Large intestine (tissue), 3 donors: ENCODE measurements around the gene IDH3B. TPM values are rescaled to one million over a fixed set of nuclear protein-coding genes. Genes with fewer than 3 reads are reported as not detected.
"Not testable (repeated sequence)": the region's sequence is repeated elsewhere in the genome, so short reads cannot be mapped to it uniquely, and the experiment has no call there.

Experiments
- DNase-seq, 2 donors: peaks; one replicate each; pipeline versions ENCODE4 v3.0.0 to v3.0.0-alpha.2; 2013
- H3K27ac ChIP-seq: one replicate; pipeline ENCODE4 v1.5.1; 2013; ENCODE audit warnings: low read length
- H3K27me3 ChIP-seq: 2 replicates; pipeline ENCODE4 v1.6.1; 2013; ENCODE audit warnings: low read length; ENCODE audit not compliant: control insufficient read depth, insufficient read depth
- H3K36me3 ChIP-seq: 2 replicates; pipeline ENCODE4 v1.6.1; 2013; ENCODE audit warnings: low read length; ENCODE audit not compliant: control insufficient read depth, insufficient read depth
- H3K4me1 ChIP-seq: one replicate; pipeline ENCODE4 v1.6.1; 2013; ENCODE audit warnings: low read length; ENCODE audit not compliant: control insufficient read depth, insufficient read depth
- H3K4me3 ChIP-seq: one replicate; pipeline ENCODE4 v1.5.1; 2013; ENCODE audit warnings: low read length
- H3K9me3 ChIP-seq: one replicate; pipeline ENCODE4 v1.6.1; 2013; ENCODE audit warnings: mild to moderate bottlenecking, low read depth, low read length, moderate library complexity; ENCODE audit not compliant: control insufficient read depth
- WGBS: methylation state at CpG from one replicate; pipeline ENCODE4 v1.1.5; 2013; ENCODE audit warnings: low lambda C conversion rate; ENCODE audit not compliant: insufficient coverage; 5-methylcytosine and 5-hydroxymethylcytosine counted together
- polyA plus RNA-seq: library from polyadenylated mRNA; unstranded; fragments of 120-200 nt; gene quantifications from one replicate; pipeline ENCODE4 v1.2.1, GENCODE V29; 2013

Gene IDH3B
- polyA plus RNA-seq, 1 donor = 124 TPM

DNA sequence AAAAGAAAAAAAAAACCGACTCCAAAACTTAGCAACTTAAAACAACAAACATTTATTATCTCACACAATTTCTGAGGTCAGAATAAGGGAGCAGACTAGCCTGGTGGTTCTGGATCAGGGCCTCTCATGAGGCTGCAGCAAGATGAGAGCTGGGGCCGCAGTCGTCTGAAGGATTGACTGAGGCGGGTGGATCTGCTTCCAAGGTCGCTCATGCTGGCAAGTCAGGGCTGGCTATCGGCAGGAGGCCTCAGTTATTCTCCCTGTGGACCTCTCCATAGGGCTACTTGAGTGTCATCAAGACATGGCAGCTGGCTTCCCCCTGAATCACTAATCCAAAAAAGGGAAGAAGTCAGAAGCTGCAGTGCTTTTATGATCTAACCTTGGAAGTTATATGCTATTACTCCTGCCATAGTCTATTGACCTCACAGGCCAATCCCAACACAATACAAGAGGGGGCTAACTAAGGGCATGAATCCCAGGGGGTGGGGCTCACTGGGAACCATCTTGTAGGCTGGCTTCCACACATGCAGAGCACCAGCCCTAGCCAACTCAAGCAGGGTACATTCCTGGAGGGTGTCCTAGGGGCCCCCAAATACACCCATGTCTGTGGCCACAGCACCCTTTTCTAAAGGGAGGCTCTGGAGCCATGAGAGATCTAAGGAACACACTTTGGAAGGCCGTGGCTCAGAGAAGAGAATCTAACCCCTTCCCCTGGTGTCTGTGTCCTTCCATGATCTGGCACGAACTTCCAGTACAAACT lies 39.9 kb upstream of the IDH3B start:
- no peak overlapping the region for H3K27ac ChIP-seq
- no peak for DNase-seq
- WGBS = no CpG with 5 or more reads among the region's 8 CpGs
- no peaks in the 10 kb centered on the region for H3K4me1 ChIP-seq
- H3K4me3 ChIP-seq = no peak overlapping the region
- H3K36me3 ChIP-seq = no peaks in the 10 kb centered on the region
- peaks cover 25% of the 10 kb centered on the region for H3K27me3 ChIP-seq
- H3K9me3 ChIP-seq = no peaks in the 10 kb centered on the region

GRCh38 chr20:2701671-2702081 lies 37.7 kb upstream of the IDH3B start:
- no CpG with 5 or more reads among the region's 5 CpGs for WGBS
- Histone ChIP-seq H3K9me3 (no peaks in the 10 kb centered on the region), H3K27me3 (peaks cover 27% of the 10 kb centered on the region), H3K27ac (no peak overlapping the region), H3K4me1 (no peaks in the 10 kb centered on the region), H3K36me3 (no peaks in the 10 kb centered on the region), H3K4me3 (no peak overlapping the region)
- DNase-seq = no peak

GRCh38 chr20:2700913-2701620 lies 37.1 kb upstream of the IDH3B start:
- peaks cover 26% of the 10 kb centered on the region for H3K27me3 ChIP-seq
- H3K9me3 ChIP-seq = no peaks in the 10 kb centered on the region
- no peaks in the 10 kb centered on the region for H3K36me3 ChIP-seq
- H3K27ac ChIP-seq = no peak overlapping the region
- no peak overlapping the region for H3K4me3 ChIP-seq
- H3K4me1 ChIP-seq = no peaks in the 10 kb centered on the region
- no CpG with 5 or more reads among the region's 9 CpGs for WGBS
- DNase-seq = no peak

DNA sequence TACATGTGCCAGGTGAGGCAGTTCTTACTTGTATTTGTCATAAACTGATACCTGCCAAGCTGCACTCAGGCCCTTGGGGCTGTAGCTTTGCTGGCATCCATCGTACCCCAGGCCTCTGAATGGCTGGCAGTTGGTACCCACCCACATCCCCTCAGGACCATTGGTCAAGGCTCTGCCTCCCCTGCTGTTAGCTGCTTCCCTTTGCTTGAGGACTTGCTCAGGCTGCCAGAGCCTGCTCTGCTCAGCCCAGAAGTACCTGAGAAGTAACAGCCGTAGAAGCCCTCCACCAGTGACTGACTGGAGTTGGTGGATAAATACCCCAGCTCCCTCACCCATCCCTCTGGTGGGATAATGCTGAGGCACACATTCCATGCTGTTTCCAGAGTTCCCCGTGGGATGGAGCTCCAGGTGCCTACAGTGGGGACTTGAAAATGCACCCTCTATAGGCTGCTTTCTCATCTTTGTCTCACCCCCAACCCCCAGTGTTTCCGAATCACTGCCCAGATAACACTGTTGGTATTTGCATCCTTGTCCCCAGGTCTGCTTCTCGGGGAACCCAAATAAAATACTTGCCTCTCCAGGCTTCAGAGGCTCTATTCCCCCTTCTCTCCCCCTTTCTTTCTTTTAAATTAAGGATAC lies 35.9 kb upstream of the IDH3B start:
- DNase-seq = no peak
- H3K4me3 ChIP-seq = no peak overlapping the region
- no peaks in the 10 kb centered on the region for H3K4me1 ChIP-seq
- no peak overlapping the region for H3K27ac ChIP-seq
- no peaks in the 10 kb centered on the region for H3K36me3 ChIP-seq
- no peaks in the 10 kb centered on the region for H3K9me3 ChIP-seq
- no CpG with 5 or more reads among the region's 5 CpGs for WGBS
- H3K27me3 ChIP-seq = peaks cover 35% of the 10 kb centered on the region

DNA sequence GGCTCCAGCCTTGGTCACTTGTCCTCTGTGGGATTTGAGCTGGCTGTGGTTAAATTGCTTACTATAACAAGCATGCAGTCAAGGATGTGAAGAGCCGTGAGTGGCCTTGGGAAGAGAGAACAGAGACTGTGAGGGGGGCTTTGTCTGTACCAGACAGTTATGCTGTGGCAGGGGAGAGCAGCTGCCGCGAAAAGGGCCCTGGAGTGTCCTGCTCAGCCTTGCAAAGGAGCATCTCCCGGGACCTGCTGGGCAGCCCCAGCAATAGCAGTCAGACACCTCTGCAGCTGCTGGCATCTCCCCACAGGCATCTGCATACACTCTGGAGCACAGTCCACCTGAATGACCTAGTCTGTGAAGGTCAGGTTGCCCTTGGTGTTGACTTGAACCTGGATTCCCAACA lies 34.9 kb upstream of the IDH3B start:
- peaks cover 44% of the 10 kb centered on the region for H3K27me3 ChIP-seq
- no peak for DNase-seq

DNA sequence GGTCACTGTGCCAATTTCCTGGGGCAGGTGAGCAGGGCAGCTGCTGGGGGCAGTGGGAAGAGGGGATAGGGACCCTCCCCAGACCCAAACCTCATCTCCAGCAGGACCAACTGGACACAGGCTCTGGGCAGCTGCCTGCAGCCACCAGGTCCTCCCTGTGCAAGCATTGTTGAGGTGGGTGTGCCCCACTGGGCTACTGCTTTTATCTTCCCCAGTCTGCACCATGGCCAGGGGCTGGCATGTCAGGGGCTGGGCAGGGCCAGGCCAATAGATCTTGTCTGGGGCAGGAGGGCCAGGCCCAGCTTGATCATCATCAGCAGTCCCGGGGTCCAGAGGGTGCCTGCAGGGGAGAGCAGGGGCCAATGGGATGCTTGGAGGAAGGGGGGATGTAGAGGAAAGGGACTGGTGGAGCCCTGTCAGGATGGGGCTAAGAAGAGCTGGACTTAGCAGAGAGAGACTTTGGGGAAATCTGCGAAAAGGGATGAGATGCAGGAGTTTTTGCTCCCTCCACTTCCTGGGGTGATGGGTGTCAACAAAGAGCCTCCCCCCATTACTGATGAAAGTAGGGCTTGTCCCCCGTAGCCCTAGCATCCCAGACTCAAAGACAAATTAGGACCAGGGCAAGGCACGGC lies 34.3 kb upstream of the IDH3B start:
- no peaks in the 10 kb centered on the region for H3K36me3 ChIP-seq
- WGBS = no CpG with 5 or more reads among the region's 4 CpGs
- H3K4me3 ChIP-seq = no peak overlapping the region
- peaks cover 4% of the 10 kb centered on the region for H3K9me3 ChIP-seq
- no peaks in the 10 kb centered on the region for H3K4me1 ChIP-seq
- DNase-seq = no peak
- H3K27ac ChIP-seq = no peak overlapping the region
- peaks cover 50% of the 10 kb centered on the region for H3K27me3 ChIP-seq

More for the DNA sequence above, 34.9 kb upstream of the IDH3B start:
- Histone ChIP-seq H3K36me3 (no peaks in the 10 kb centered on the region), H3K4me3 (no peak overlapping the region), H3K9me3 (peaks cover under 1% of the 10 kb centered on the region), H3K27ac (no peak overlapping the region), H3K4me1 (no peaks in the 10 kb centered on the region)
- no CpG with 5 or more reads among the region's 4 CpGs for WGBS

GRCh38 chr20:2697768-2698167 lies 33.8 kb upstream of the IDH3B start:
- Histone ChIP-seq H3K4me3 (no peak overlapping the region), H3K36me3 (no peaks in the 10 kb centered on the region), H3K9me3 (peaks cover 4% of the 10 kb centered on the region), H3K4me1 (no peaks in the 10 kb centered on the region), H3K27me3 (peaks cover 50% of the 10 kb centered on the region), H3K27ac (no peak overlapping the region)
- no CpG with 5 or more reads among the region's 3 CpGs for WGBS
- DNase-seq = no peak

DNA sequence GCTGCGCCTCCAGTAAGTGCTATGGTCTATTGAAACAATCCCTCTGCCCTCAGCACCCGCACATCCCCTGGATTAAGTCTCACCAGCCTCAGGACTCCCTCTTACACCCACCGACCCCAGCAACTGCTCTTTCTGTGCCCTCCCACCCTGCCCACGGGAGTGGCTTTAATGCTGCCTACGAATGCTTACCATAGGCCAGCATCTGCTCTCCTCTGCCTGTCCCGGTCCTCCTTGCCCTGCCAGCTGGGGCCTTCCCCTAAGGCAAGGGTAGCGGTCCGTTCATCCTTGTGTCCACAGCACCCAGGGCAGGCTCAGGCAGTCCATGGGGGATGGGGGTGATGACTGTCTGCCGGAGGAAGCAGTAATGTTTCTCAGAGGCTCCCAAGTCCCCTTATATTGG lies 32.6 kb upstream of the IDH3B start:
- Histone ChIP-seq H3K4me1 (no peaks in the 10 kb centered on the region), H3K27ac (no peak overlapping the region), H3K4me3 (no peak overlapping the region), H3K36me3 (no peaks in the 10 kb centered on the region), H3K27me3 (peaks cover 56% of the 10 kb centered on the region), H3K9me3 (peaks cover 4% of the 10 kb centered on the region)
- no peak for DNase-seq
- no CpG with 5 or more reads among the region's 9 CpGs for WGBS

GRCh38 chr20:2695984-2696525 lies 32.0 kb upstream of the IDH3B start:
- H3K36me3 ChIP-seq, H3K9me3 ChIP-seq, H3K4me3 ChIP-seq, DNase-seq, H3K4me1 ChIP-seq, H3K27ac ChIP-seq: not testable (repeated sequence)
- no CpG with 5 or more reads among the region's 12 CpGs for WGBS
- peaks cover 56% of the 10 kb centered on the region for H3K27me3 ChIP-seq
